Suprapubic skin (tissue), 4 donors: ENCODE measurements around the gene TCAP.

ENCODE experiments used
- CTCF ChIP-seq, 2 donors: fragments of 200-600 bp in 1 of 2; fragments of 450-650 bp in 1 of 2; sonication (generic) in 1 of 2; IDR thresholded peaks; one replicate each; pipeline ENCODE4 v1.5.1; 2016 to 2019; ENCODE audit warnings: antibody characterized with exemption in 2 of 2, mild to moderate bottlenecking in 1 of 2, moderate library complexity in 1 of 2
- POLR2A ChIP-seq, 2 donors: fragments of 450-650 bp; IDR thresholded peaks; one replicate each; pipeline ENCODE4 v1.6.1; 2017; ENCODE audit warnings: antibody characterized with exemption in 2 of 2, mild to moderate bottlenecking in 2 of 2, moderate library complexity in 2 of 2
- POLR2AphosphoS5 ChIP-seq, 3 donors: sonication (generic); formaldehyde crosslinking; IDR thresholded peaks; one replicate each; pipeline ENCODE4 v1.6.1; 2017; ENCODE audit warnings: antibody characterized with exemption in 3 of 3

DNA sequence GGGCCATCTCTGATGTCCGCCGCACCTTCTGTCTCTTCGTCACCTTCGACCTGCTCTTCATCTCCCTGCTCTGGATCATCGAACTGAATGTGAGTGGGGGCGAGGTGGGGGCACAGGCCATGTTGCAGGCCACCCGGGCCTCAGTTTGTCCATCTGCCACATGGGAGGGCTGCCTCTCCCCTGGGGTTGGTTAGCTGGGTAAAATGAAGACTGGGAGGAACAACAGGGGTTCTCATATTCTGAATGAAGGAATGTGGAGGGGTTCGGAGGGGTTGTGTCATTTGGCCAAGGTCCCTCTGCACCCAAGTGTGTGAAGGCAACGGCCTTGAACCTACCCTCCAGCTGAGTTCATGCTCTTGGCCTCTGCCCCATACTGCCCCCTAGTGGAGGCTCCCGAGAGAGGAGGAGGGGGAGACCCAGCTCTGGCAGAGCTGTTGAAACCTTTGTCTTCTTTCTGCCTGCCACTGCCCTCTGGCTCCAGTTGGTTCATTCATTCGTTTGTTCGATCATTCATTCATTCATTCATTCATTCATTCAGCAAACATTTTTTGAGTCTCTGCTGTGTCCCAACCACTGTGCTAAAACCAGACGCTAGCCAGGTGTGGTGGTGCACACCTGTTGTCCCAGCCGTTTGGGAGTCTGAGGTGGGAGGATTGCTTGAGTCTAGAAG lies 11.4 kb upstream of the TCAP start:
- TF ChIP-seq POLR2A (IDR thresholded peaks at IDR 0.05), result no peak
- no peak for TF ChIP-seq POLR2AphosphoS5 (IDR thresholded peaks at IDR 0.05)
- TF ChIP-seq CTCF (IDR thresholded peaks at IDR 0.05), result peak; percentile 61 to 79
